NCI-H1417 treated with DMSO at 0.1 percent for 48 hours (cell line): ENCODE results near the gene CLDN22.

ENCODE experiments used
- DNase-seq: peaks from one replicate; lab custom pipeline; 2025; lab: John Stamatoyannopoulos, UW

CLDN22 gene

DNA sequence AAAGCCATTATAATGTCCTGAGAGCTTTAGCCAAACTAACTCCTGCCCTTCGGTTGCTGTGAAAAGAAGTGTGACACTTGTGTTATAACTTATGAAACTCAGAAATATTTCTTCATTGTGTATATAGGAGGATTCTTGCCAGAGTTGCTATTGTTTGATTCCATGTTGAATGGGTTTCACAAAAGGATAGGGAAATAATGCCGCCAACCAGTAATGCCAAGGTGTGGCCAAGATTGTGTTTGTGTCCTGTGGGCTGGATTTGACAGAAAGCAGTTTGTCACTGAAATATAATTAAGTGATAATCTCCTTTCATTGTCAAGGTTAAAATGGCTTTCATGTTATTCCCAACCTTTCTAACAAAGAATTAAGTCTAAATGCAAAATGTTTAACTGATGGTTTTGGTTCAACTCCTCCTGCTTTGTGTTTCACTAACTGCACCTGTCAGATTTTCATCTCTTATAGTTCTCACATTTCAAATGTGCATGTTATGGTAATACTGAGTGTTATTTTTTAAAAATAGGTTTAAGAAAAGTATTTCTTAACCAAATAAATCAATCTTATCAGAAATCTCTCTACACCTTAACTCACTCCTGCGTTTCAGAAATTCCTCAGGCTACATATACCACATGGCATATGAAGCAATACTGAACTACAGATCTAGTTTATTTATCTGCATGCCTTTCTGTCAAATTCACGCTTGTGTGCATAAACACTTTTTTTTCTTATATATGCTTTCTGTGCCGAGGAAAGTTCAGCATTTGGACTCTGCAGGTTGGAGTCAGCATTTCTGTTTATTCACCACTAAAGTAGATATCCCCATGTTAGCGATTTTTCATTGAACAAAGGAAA is at the start of gene CLDN22:
Gene CLDN22, minus strand, starts transcription at position 66 of the 849 bp plus-strand sequence. Its CDS starts 58 bp downstream, at position 8.
- DNase-seq, result no peak

GRCh38 chr4:183369073-183369472 is 49.0 kb upstream of the CLDN22 start:
- no peak for DNase-seq

DNA sequence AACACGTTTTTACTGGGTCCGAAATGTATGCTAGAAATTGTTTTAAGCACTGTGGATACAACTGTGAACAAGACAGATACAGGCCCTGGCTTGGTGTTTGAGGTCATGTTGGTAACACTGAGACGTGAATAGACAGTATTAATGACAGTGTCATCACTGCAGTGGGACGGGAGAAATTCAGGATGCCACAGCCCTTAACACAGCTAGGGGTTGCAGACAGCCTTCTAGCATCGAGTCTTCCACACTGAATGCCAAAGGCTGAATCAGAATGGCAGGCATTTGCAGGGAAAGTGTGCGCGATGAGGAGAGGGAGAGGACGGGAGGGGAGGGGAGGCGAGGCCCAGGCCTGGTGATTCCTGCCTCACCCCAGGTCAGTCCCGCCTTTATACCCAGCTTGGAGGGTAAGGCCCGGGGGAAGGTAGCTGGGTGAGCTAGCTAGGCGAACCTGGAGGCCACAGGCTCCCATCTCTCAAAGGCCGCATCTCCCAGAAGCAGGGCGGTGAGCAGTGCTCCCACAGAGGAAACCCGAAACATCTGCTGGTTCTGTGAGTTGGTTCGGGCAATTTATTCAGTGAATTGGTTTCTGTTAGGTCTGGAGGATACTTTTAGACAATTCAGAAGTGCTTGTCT is 46.2 kb upstream of the CLDN22 start:
- DNase-seq, result no peak

DNA sequence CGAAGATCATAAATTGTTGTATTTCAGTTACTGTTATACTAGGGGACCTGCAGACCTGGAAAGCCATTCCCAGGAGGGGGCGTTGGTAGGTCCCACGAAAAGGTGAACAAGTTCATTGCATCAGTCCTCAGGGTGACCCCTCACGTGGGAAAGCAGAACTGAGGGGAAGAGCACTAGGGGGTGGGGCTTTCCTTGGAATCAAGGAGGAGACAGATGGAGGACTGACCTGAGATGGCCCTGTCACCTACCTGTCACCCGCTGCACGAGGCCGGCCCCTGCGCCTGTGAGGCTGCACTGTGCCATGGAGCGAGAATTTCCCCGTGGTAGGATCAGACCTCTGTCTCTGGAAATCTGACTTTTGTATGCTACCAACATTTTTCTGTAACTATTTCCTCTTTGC is 43.9 kb upstream of the CLDN22 start:
- DNase-seq, result no peak

GRCh38 chr4:183362916-183363542 is 43.0 kb upstream of the CLDN22 start:
- no peak for DNase-seq

- no peak for DNase-seq
Measured at GRCh38 chr4:183362036-183362435, 42.0 kb upstream of the CLDN22 start.

DNA sequence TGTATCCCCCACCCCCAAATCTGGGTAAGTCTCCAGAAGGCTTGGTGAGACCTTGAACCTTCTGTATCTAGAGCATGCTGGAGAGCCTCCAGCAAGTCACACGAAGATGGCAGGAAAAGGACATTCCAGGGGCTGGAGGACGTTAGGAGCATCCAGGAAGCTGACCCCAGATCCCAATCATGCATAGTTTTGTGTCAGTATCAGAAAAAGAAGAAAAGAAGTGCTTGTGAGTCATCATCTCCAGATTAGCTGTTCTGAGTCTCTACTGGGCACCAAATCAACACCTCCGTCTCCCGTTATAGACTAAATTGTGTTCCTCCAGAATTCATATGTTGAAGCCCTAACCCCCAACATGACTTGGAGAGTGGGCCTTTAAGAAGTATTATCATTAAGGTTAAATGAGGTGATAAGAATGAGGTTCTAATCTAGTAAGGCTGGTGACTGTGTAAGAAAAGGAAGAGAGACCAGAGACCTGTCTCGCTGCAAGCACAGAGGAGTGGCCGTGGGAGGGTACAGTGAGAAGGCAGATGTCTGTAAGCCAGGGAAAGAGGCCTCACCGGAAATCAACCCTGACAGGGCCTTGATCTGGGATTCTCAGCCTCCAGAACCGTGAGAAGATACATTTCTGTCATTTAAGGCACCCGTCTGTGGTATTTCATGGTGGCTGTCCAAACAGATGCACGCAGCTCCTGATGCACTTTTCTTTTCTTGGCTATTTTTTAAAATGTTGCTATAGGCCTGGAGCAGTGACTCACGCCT is 40.3 kb upstream of the CLDN22 start:
- DNase-seq, result no peak

DNA sequence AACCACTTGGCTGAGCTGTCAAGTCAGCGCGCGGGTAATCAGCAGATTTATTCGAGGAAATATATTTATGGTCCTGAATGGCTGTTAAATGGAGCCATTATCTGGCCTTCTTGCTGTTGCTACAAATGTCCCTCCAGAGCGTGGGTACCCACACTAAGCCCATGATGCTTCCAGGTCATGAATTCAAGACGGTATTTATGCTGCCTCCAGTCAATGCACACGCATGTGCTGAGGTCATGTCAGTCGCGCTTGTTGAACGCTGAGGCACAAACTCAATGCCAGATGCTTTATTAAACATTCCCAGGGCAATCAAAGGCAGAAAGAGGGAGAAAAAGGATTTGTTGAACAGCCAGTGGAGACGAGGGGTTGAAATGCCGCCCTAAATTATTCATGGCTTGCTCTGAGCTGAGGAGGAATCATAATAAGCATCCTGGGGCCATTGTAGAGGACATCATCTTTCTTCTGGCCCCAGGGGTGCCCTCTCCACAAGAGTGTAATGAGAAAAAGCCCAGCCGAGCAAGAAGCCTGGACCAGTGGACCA is 38.2 kb upstream of the CLDN22 start:
- DNase-seq, result no peak

DNA sequence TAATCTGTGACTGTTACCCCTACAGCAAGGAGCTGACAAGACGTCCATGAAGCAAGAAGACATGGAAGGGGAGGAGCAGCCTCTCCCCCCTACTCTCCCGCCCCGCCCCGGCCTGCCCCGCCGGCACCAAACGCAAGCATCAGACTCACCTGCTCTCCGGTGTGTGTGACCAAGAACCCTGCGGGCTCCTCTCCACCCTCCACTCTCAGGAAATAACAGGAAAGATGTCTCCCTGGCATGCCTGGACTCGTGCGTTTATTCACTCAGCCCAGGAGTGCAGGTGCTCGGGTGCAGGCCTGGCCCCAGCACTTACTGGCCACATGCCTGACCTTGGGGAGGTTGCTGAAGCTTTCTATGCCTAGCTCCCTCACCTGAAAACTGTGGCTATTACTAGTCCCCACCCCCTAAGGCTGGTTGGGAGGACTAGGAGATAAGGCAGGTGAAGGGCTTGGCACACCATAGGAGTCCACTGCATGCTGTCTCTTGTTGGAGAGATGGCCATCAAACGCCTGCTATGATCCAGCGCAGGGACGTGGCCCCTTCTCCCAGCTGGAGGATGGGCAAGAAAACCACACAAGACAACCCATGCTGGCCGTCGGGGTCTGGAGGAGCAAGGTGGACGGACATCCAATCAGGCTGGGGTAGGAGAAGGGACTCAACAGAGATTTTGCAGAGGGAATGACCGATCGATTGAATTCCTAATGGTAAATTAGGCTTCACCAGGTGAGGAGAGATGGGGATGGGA is 37.0 kb upstream of the CLDN22 start:
- no peak for DNase-seq

- DNase-seq, result no peak
Measured at GRCh38 chr4:183356173-183356830, 36.2 kb upstream of the CLDN22 start.

DNA sequence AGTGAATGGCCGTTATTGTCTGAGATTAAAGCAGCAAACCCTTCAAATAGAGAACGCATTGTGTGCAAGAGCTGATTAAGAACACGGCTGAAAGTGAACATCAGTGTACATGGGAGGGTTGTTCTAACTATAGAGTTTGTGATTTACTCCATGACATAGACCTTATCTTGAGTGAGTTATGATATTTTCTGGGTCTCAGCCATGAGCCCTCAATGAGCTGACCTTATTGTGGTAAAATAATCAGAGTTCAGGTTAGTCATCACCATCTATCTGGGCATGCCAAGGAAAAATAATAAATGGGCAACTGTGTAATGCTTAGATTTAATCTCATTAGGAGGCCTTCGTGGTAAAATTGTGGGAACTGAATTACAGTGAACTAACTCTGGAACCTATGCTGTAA is 35.3 kb upstream of the CLDN22 start:
- DNase-seq, result peak; percentile 28

DNA sequence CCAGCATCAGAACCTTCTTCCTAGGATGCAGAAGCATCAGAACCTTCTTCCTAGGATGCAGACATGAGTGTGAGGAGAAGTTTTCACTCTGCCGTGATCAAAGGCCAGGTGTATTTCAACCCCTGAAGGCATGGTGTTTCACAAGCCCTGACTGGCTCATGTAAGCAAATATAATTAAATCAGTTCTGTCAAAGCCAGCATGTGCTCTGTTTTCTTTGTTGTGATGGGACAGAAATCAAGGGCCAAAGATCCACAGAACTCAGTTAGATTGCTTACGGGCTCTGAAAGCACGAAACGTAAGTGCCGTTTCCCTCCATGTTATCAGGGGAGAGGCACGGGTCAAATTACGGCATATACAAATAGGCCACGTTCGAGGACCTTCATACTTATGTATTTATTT is 34.1 kb upstream of the CLDN22 start:
- DNase-seq, result no peak

DNA sequence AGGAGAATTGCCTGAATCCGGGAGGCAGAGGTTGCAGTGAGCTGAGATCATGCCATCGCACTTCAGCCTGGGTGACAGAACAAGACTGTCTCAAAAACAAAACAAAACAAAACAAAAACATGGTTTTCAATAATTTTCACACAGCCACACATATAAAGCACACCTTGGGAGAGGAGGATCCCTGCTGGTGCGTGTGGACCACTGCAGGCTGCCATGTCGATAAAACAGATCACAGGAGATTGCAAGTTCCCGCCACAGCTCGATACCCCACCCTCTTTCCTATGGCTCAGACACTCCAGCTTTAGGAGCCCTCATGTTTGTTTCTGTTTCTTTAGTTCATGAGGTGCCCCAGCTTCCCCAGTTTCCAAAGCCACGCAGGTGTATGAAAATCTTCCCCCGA is 33.5 kb upstream of the CLDN22 start:
- no peak for DNase-seq

DNA sequence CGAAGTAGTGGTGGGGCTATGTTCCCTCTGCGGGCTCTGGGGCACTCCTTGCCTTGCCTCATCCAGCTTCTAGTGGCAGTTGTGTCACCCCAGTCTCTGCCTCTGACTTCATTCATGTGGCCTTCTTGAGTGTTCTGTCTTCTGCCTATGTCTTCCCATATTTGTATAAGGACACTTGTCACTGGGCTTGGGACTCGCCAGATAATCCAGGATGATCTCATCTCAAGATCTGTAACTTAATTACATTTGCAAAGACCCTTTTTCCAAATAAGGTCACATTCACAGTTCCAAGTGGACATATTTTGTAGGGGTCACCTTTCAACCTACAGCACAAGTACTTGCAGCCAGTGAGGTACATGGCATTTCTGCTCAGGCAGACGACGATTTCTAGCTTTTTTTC is 32.5 kb upstream of the CLDN22 start:
- no peak for DNase-seq

DNA sequence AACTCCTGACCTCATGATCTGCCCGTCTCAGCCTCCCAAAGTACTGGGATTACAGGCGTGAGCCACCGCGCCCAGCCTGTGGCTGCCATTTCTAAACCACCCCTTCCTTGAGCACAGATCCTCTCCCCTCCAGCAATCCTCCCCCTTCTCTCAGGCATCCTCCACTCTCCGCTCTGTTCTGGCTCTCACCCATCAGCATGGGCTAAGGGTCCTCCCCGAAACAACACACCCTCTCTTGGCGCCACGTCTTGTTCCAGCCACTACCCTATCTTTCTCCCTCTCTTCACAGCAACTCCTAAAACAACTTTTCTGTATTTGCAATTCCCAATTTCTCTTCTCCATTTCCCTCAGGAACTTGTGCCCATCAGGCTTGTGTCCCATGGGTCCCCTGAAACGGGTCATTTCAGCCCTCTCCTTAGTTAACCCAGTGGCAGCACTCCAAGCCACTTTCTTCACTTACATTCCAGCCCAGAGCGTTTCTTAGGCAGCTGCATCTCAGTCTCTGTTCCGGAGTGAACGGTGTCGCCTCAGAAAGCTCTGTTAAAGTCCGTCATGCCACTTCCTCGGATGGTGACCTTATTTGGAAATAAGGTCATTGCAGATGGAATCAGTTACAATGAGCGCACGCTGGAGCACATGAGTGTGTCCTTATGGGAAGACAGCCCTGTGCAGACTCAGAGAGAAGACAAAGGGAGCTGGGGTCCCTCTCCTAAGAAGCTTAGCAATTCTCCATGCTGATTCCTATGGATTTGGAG is 30.4 kb upstream of the CLDN22 start:
- no peak for DNase-seq

GRCh38 chr4:183349673-183350072 is 29.6 kb upstream of the CLDN22 start:
- no peak for DNase-seq

- no peak for DNase-seq
Measured at GRCh38 chr4:183348706-183349659, 28.9 kb upstream of the CLDN22 start.

DNA sequence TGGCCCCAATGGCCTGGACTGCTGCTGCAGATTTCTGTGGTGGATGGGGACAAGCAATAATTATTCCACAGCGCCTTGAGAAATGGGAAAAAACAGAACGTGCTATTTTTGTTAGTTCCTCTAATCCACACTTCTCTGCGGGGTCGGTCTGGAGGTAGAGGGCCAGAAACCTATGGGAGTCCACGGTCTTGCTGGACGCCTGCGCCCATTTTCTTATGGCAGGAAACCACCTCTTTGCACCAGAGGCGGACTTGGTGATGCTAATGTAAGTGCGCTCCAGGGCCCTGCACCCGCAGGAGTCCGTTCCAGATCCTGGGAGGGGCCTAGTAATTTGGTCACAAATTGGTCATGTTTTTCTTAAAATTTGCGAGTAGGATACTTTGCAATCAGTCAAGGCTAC is 28.1 kb upstream of the CLDN22 start:
- DNase-seq, result no peak

DNA sequence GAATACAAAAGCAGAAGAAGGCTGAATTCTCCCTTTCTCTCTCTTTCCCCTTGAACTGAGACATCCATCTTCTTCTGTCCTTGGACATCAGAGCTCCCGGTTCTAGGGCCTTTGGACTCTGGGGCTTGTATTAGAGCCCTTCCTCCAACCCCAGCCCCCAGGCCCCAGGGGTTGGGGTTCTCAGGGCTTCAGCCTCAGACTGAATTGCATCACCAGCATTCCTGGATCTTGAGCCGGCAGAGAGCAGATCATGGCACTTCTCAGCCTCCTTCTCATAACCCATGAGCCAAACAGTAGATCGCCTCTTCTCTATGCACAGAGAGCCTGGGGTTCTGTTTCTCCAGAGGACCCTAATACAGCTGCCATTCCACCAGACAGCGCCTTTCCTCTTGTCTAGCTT is 27.5 kb upstream of the CLDN22 start:
- no peak for DNase-seq
